Esophagus muscularis mucosa (tissue), 4 donors: ENCODE results near the gene KLHL26. TPM values are rescaled to one million over a fixed set of nuclear protein-coding genes. Genes with fewer than 3 reads are reported as not detected.

ENCODE experiments used
- DNase-seq: peaks from one replicate; pipeline ENCODE4 v3.0.0-alpha.2; 2017; ENCODE audit errors: extremely low spot score
- H3K27ac ChIP-seq, 4 donors: fragments of 200-600 bp; sonication (generic); replicated peaks in 1 of 4; 1 replicate in 3 of 4; 2 replicates in 1 of 4; pipeline ENCODE4 v1.5.1; 2016 to 2019; ENCODE audit warnings: mild to moderate bottlenecking in 1 of 4
- H3K27me3 ChIP-seq, 4 donors: fragments of 200-600 bp; sonication (generic); one replicate each; pipeline versions ENCODE4 v1.5.1 to v1.6.0; 2016 to 2019
- H3K36me3 ChIP-seq, 4 donors: fragments of 200-600 bp; sonication (generic); one replicate each; pipeline ENCODE4 v1.5.1; 2016 to 2019
- H3K4me1 ChIP-seq, 4 donors: fragments of 200-600 bp; sonication (generic); one replicate each; pipeline ENCODE4 v1.5.1; 2016 to 2019
- H3K4me3 ChIP-seq, 4 donors: fragments of 200-600 bp; sonication (generic); 1 replicate in 2 of 4; 2 replicates in 2 of 4; pipeline ENCODE4 v1.5.1; 2016 to 2019; ENCODE audit warnings: mild to moderate bottlenecking in 4 of 4, moderate library complexity in 1 of 4
- H3K9me3 ChIP-seq, 4 donors: fragments of 200-600 bp; sonication (generic); 1 replicate in 3 of 4; 2 replicates in 1 of 4; pipeline ENCODE4 v1.5.1; 2016 to 2019
- EP300 ChIP-seq: sonication (generic); formaldehyde crosslinking; IDR thresholded peaks from one replicate; pipeline ENCODE4 v1.6.1; 2017; ENCODE audit warnings: antibody characterized with exemption
- POLR2A ChIP-seq: fragments of 450-650 bp; IDR thresholded peaks from one replicate; pipeline ENCODE4 v1.6.1; 2017; ENCODE audit warnings: antibody characterized with exemption, moderate library complexity, mild to moderate bottlenecking, low read depth
- POLR2AphosphoS5 ChIP-seq, 2 donors: sonication (generic); formaldehyde crosslinking; IDR thresholded peaks; one replicate each; pipeline ENCODE4 v1.6.1; 2017; ENCODE audit warnings: antibody characterized with exemption in 2 of 2
- WGBS: methylation state at CpG from one replicate; pipeline ENCODE4 v1.1.5; 2018; 5-methylcytosine and 5-hydroxymethylcytosine counted together
- intact Hi-C: fragments of 100-400 bp; cut with DNase I; formaldehyde crosslinking; loops from one replicate; pipeline ENCODE4 v1.15.1; 2023
- total RNA-seq, 4 donors: library from RNA; depleted of rRNA; stranded (reverse); fragments of >200 nt; gene quantifications; one replicate each; pipeline versions ENCODE4 v1.1.0 to v1.2.1, GENCODE V29; 2016
- TF ChIP-seq, protein P1 (sequence below), 3 experiments: fragments of 200-600 bp in 2 of 3; fragments of 450-650 bp in 1 of 3; sonication (generic) in 2 of 3; IDR thresholded peaks; one replicate each; pipeline ENCODE4 v1.5.1; 2017 to 2019; ENCODE audit warnings: antibody characterized with exemption in 3 of 3, mild to moderate bottlenecking in 2 of 3, moderate library complexity in 1 of 3

Gene KLHL26
- total RNA-seq, 4 donors from 2014 or later = 9.1 to 19.0 (median 13.5) TPM

DNA sequence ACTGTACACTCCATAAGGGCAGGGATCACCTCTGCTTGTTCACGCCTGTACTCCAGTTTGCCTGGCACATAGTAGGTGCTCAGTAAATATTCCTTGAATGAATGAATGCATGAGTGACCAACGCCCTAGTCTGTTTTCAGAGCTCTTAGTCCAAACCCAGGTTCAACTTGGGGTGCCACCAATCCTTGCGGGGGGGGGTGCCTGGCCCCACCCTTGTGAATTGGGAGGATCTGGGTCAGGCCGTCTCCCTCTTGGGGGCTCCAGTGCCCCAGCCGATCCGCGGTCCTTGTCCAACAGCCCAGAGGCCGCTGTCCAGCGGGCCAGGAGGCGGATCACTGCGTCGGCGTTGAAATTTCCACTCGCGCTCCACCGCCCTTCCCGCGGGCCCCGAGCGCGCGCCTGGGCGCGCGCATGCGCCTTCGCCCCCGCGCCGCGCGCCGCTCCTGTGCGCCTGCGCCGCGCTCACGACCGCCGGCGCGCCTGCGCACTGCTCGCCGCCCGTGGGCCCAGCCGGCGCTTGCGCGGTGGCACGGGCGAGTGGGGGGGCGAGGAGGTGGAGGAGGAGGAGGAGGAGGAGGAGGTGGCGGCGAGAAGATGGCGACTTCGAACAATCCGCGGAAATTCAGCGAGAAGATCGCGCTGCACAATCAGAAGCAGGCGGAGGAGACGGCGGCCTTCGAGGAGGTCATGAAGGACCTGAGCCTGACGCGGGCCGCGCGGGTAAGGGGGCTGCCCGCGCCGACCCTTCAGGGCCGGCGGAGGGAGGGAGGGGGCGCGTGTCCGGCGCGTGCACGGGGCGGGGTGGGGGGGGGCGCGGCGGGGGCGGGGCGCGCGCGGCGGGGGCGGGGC lies 46.5 kb downstream of the KLHL26 start, which contains the start of gene CRTC1:
TSS of gene CRTC1 (plus strand) at position 572 of the 849 bp plus-strand sequence. CDS start at position 595, 23 bp downstream.
- DNase-seq = no peak
- Histone ChIP-seq H3K4me3 (peak within 1 kb of the TSS; percentile 57 to 82 (median 61)), H3K27ac (peak within 1 kb of the TSS; percentile 84 to 87 (median 86)), H3K9me3 (no peaks in the 10 kb centered on the region), H3K4me1 (peaks cover 16 to 33% (median 29%) of the 10 kb centered on the region in 4 donors), H3K27me3 (no peaks in the 10 kb centered on the region), H3K36me3 (no peaks in the 10 kb centered on the region)
- intact Hi-C loops = no loop called here
- 19% methylated on average over 3 of the region's 93 CpGs for WGBS
- TF ChIP-seq EP300 (no peak), POLR2A (no peak), POLR2AphosphoS5 (IDR thresholded peaks at IDR 0.05) (peak; percentile 39 to 89)
- TF ChIP-seq, protein P1, sequence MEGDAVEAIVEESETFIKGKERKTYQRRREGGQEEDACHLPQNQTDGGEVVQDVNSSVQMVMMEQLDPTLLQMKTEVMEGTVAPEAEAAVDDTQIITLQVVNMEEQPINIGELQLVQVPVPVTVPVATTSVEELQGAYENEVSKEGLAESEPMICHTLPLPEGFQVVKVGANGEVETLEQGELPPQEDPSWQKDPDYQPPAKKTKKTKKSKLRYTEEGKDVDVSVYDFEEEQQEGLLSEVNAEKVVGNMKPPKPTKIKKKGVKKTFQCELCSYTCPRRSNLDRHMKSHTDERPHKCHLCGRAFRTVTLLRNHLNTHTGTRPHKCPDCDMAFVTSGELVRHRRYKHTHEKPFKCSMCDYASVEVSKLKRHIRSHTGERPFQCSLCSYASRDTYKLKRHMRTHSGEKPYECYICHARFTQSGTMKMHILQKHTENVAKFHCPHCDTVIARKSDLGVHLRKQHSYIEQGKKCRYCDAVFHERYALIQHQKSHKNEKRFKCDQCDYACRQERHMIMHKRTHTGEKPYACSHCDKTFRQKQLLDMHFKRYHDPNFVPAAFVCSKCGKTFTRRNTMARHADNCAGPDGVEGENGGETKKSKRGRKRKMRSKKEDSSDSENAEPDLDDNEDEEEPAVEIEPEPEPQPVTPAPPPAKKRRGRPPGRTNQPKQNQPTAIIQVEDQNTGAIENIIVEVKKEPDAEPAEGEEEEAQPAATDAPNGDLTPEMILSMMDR (IDR thresholded peaks at IDR 0.05) = peak in 1 of 3 experiments; percentile 4

DNA sequence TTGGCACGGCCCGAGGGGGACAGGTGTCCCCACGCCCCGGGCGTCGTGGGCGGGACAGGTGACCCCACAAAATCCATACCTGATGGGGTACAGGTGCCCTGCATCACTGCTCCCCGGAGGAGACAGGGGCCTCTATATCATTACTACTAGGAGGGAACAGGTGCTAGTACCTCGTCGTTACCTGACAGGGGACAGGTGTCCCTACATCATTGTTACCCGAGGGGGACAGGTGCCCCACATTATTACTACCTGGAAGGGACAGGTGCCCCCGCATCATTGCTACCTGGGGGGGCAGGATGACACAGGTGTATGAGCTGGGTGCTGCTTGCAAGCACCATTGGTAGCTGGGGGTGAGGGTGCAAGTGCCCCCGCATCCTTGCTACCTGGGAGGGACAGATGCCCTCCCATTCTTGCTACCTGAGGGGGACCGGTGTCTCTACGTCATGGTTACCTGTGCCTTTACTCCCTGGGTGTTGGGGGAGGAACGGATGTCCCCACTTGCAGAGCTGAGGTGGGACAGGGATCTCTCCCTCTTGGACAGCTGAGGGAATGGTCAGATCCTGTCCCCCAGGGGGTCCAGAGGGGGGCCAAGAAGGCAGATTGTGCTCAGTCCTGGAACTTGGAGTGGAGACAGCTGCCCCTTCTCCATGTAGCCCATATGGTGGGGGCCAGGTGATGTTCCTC lies 47.3 kb downstream of the KLHL26 start:
- no peak for TF ChIP-seq EP300
- no peak for TF ChIP-seq POLR2AphosphoS5 (IDR thresholded peaks at IDR 0.05)
- TF ChIP-seq, protein P1 (IDR thresholded peaks at IDR 0.05) = no peak
- TF ChIP-seq POLR2A = no peak
- Histone ChIP-seq H3K27ac (peak overlapping the region; percentile 75 to 87 (median 84)), H3K4me1 (peaks cover 11 to 29% (median 25%) of the 10 kb centered on the region in 4 donors), H3K27me3 (no peaks in the 10 kb centered on the region), H3K9me3 (no peaks in the 10 kb centered on the region), H3K36me3 (no peaks in the 10 kb centered on the region), H3K4me3 (peak overlapping the region; percentile 57 to 82 (median 61))
- WGBS = 30% methylated on average over 9 of the region's 16 CpGs
- DNase-seq = no peak
- intact Hi-C loops = no loop called here

DNA sequence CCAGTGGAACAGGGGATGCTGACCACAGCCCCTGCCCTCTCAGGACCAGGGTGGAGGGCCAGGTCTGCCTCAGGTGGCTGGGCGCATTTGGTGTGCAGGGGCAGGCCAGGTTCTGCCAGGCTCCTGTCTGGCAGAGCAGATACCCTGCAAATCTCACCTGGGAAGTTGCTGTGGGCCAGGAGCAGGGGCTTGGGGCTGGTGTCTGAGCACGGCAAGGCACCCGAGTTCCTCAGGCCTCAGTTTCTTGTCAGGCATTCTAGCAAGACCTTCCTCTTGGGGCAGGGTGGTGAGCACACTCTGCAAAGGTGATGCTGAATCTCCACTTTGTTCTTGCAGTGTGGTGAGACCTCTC lies 47.8 kb downstream of the KLHL26 start:
- Histone ChIP-seq H3K27ac (peak overlapping the region in 1 of 4 donors; percentile 85), H3K36me3 (no peaks in the 10 kb centered on the region), H3K4me3 (peak overlapping the region; percentile 57 to 82 (median 61)), H3K27me3 (no peaks in the 10 kb centered on the region), H3K9me3 (no peaks in the 10 kb centered on the region), H3K4me1 (peaks cover 11 to 29% (median 25%) of the 10 kb centered on the region in 4 donors)
- 100% methylated on average over 3 of the region's 3 CpGs for WGBS
- intact Hi-C loops = no loop called here
- DNase-seq = no peak
- TF ChIP-seq, protein P1 (IDR thresholded peaks at IDR 0.05) = no peak
- no peak for TF ChIP-seq EP300
- TF ChIP-seq POLR2A = no peak
- no peak for TF ChIP-seq POLR2AphosphoS5 (IDR thresholded peaks at IDR 0.05)

DNA sequence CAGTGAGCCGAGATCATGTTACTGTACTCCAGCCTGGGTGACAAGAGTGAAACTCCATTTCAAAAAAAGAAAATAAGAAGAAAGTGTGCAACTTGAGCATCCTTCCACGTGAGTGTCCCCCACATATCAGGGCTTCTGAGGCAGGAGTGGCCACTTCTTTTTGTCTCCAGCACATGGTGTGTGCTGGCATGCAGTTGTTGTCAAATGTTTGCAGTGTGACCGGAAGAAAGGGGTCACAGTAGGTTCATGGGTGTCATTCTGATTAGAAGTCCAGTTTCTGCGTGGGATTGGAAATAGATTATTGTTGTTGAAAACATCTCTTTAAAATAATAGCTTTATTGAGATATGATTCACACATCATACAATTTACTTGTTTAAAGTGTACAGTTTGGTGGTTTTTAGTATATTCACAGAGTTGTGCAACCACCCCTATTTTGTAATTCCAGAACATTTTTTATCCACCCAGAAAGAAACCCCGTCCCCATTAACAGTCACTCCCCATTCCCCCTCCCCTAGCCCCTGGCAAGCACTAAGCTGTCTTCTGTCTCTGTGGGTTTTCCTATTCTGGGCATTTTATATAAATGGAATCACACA lies 48.9 kb downstream of the KLHL26 start:
- no peaks in the 10 kb centered on the region for H3K36me3 ChIP-seq
- TF ChIP-seq POLR2A (no peak), EP300 (no peak), POLR2AphosphoS5 (IDR thresholded peaks at IDR 0.05) (no peak)
- TF ChIP-seq, protein P1 (IDR thresholded peaks at IDR 0.05) = no peak
- WGBS = 64% methylated on average over 5 of the region's 5 CpGs
- no peak overlapping the region for H3K4me3 ChIP-seq
- no peak overlapping the region for H3K27ac ChIP-seq
- DNase-seq = no peak
- intact Hi-C loops = loop anchor here (5.0 kb wide), 1 partner anchor 152 kb away; no protein-coding TSS in a partner anchor
- H3K27me3 ChIP-seq = no peaks in the 10 kb centered on the region
- no peaks in the 10 kb centered on the region for H3K9me3 ChIP-seq
- H3K4me1 ChIP-seq = peaks cover 11 to 29% (median 25%) of the 10 kb centered on the region in 4 donors
